H9 (cell line): Measurements from ENCODE around the gene ATP8A2. TPM values are rescaled to one million over a fixed set of nuclear protein-coding genes. Genes with fewer than 3 reads are reported as not detected.

Source experiments
- DNase-seq: peaks from one replicate; pipeline ENCODE4 v3.0.0-alpha.2; 2017
- H2AFZ ChIP-seq: one replicate; pipeline ENCODE4 v1.6.1; 2013; ENCODE audit warnings: mild to moderate bottlenecking, low read length, control low read depth, moderate library complexity
- H2AK5ac ChIP-seq: 2 replicates; pipeline ENCODE4 v1.6.1; 2013; ENCODE audit warnings: low read length, control low read depth, mixed read lengths; ENCODE audit not compliant: insufficient read length
- H2BK120ac ChIP-seq: one replicate; pipeline ENCODE4 v1.6.1; 2013; ENCODE audit warnings: low read depth, mild to moderate bottlenecking, low read length, control low read depth, inconsistent platforms; ENCODE audit not compliant: poor library complexity, severe bottlenecking
- H2BK12ac ChIP-seq: 2 replicates; pipeline ENCODE4 v1.6.1; 2013; ENCODE audit warnings: low read length, control low read depth, mixed read lengths, low read depth; ENCODE audit not compliant: insufficient read length
- H2BK15ac ChIP-seq: 2 replicates; pipeline ENCODE4 v1.6.1; 2013; ENCODE audit warnings: low read depth, low read length, control low read depth
- H2BK20ac ChIP-seq: one replicate; pipeline ENCODE4 v1.6.1; 2013; ENCODE audit warnings: low read depth, mild to moderate bottlenecking, low read length, control low read depth, inconsistent platforms; ENCODE audit not compliant: poor library complexity, severe bottlenecking
- H2BK5ac ChIP-seq: 2 replicates; pipeline ENCODE4 v1.6.1; 2013; ENCODE audit warnings: low read length, control low read depth, mixed read lengths; ENCODE audit not compliant: insufficient read length
- H3K14ac ChIP-seq: 2 replicates; pipeline ENCODE4 v1.6.1; 2013; ENCODE audit warnings: low read length, control low read depth; ENCODE audit not compliant: insufficient read depth
- H3K18ac ChIP-seq: 2 replicates; pipeline ENCODE4 v1.6.1; 2013; ENCODE audit warnings: low read depth, mild to moderate bottlenecking, mixed read lengths, low read length, control low read depth; ENCODE audit not compliant: insufficient read length
- H3K23ac ChIP-seq: 2 replicates; pipeline ENCODE4 v1.6.1; 2013; ENCODE audit warnings: low read length, control low read depth, mixed read lengths, low read depth; ENCODE audit not compliant: insufficient read length
- H3K23me2 ChIP-seq: 2 replicates; pipeline ENCODE4 v1.6.1; 2013; ENCODE audit warnings: low read depth, mild to moderate bottlenecking, mixed read lengths, low read length, control low read depth; ENCODE audit not compliant: insufficient read length, poor library complexity, severe bottlenecking
- H3K27ac ChIP-seq: 2 replicates; pipeline ENCODE4 v1.5.1; 2013; ENCODE audit warnings: low read length, control low read depth, mixed read lengths, low read depth; ENCODE audit not compliant: insufficient read length
- H3K27me3 ChIP-seq: 2 replicates; pipeline ENCODE4 v1.6.1; 2013; ENCODE audit warnings: low read length, control low read depth, inconsistent platforms; ENCODE audit not compliant: insufficient read depth
- H3K4ac ChIP-seq: 2 replicates; pipeline ENCODE4 v1.6.1; 2013; ENCODE audit warnings: low read depth, mild to moderate bottlenecking, control low read depth, inconsistent platforms, low read length, moderate library complexity
- H3K4me1 ChIP-seq: 2 replicates; pipeline ENCODE4 v1.6.1; 2013; ENCODE audit warnings: low read length, control low read depth, inconsistent platforms; ENCODE audit not compliant: insufficient read depth
- H3K4me2 ChIP-seq: 2 replicates; pipeline ENCODE4 v1.6.1; 2013; ENCODE audit warnings: low read length, control low read depth, mixed read lengths; ENCODE audit not compliant: insufficient read length, insufficient read depth
- H3K56ac ChIP-seq: 2 replicates; pipeline ENCODE4 v1.6.1; 2013; ENCODE audit warnings: low read depth, mild to moderate bottlenecking, mixed read lengths, low read length, control low read depth; ENCODE audit not compliant: insufficient read length
- H3K79me1 ChIP-seq: 2 replicates; pipeline ENCODE4 v1.6.1; 2013; ENCODE audit warnings: low read depth, mild to moderate bottlenecking, moderate library complexity, low read length, control low read depth, inconsistent platforms; ENCODE audit not compliant: insufficient read depth, poor library complexity, severe bottlenecking
- H3K79me2 ChIP-seq: 2 replicates; pipeline ENCODE4 v1.6.1; 2013; ENCODE audit warnings: low read length, control low read depth, inconsistent platforms; ENCODE audit not compliant: insufficient read depth
- H3K9ac ChIP-seq: 2 replicates; pipeline ENCODE4 v1.6.1; 2013; ENCODE audit warnings: low read length, control low read depth, mixed read lengths; ENCODE audit not compliant: insufficient read length; ENCODE audit errors: extremely low read depth
- H3K9me3 ChIP-seq: one replicate; pipeline ENCODE4 v1.6.1; 2013; ENCODE audit warnings: low read depth, low read length, inconsistent platforms; ENCODE audit not compliant: control insufficient read depth
- H3T11ph ChIP-seq: one replicate; pipeline ENCODE4 v1.6.1; 2013; ENCODE audit warnings: mild to moderate bottlenecking, low read length, control low read depth, inconsistent platforms
- H4K20me1 ChIP-seq: one replicate; pipeline ENCODE4 v1.6.1; 2013; ENCODE audit not compliant: control insufficient read depth, insufficient read length, insufficient read depth
- H4K5ac ChIP-seq: 2 replicates; pipeline ENCODE4 v1.6.1; 2013; ENCODE audit warnings: low read depth, mild to moderate bottlenecking, mixed read lengths, low read length, control low read depth; ENCODE audit not compliant: insufficient read length
- H4K8ac ChIP-seq: replicated peaks from 2 replicates; pipeline ENCODE4 v1.6.1; 2013; ENCODE audit warnings: low read length, control low read depth, mixed read lengths, low read depth; ENCODE audit not compliant: insufficient read length
- H4K91ac ChIP-seq: 2 replicates; pipeline ENCODE4 v1.6.1; 2013; ENCODE audit warnings: low read depth, mild to moderate bottlenecking, moderate library complexity, mixed read lengths, low read length, control low read depth; ENCODE audit not compliant: insufficient read length
- H3K27ac Mint-ChIP-seq, 3 experiments: 2 replicates in 2 of 3; 3 replicates in 1 of 3; pipeline ENCODE4 v1.8.0; 2020 to 2021; ENCODE audit warnings: mixed read lengths in 3 of 3, mild to moderate bottlenecking in 1 of 3, moderate library complexity in 1 of 3
- H3K27me3 Mint-ChIP-seq: 2 replicates; pipeline ENCODE4 v1.8.0; 2021; ENCODE audit warnings: low read depth, mild to moderate bottlenecking, moderate library complexity, mixed read lengths
- H3K36me3 Mint-ChIP-seq, 3 experiments: 2 replicates in 2 of 3; 3 replicates in 1 of 3; pipeline ENCODE4 v1.8.0; 2020 to 2021; ENCODE audit warnings: low read depth in 3 of 3, mixed read lengths in 3 of 3; ENCODE audit not compliant: insufficient read depth in 1 of 3
- H3K4me1 Mint-ChIP-seq, 2 experiments: 2 replicates each; pipeline ENCODE4 v1.8.0; 2020; ENCODE audit warnings: mixed read lengths in 2 of 2
- H3K4me3 Mint-ChIP-seq, 2 experiments: 2 replicates in 1 of 2; 3 replicates in 1 of 2; pipeline ENCODE4 v1.8.0; 2020 to 2021; ENCODE audit warnings: mild to moderate bottlenecking in 2 of 2, mixed read lengths in 2 of 2, moderate library complexity in 1 of 2
- H3K9me3 Mint-ChIP-seq, 2 experiments: 2 replicates in 1 of 2; 3 replicates in 1 of 2; pipeline ENCODE4 v1.8.0; 2020; ENCODE audit warnings: mild to moderate bottlenecking in 2 of 2, mixed read lengths in 2 of 2, moderate library complexity in 1 of 2
- WGBS: extraction: QIAGEN DNeasy Blood & Tissue Kit; methylation state at CpG from one replicate; pipeline ENCODE4 v1.1.7; 2013; ENCODE audit warnings: missing lambda C conversion rate, low lambda C conversion rate, mixed read lengths; ENCODE audit not compliant: insufficient read length; ENCODE audit errors: extremely low coverage; 5-methylcytosine and 5-hydroxymethylcytosine counted together
- total RNA-seq: library from RNA; stranded (reverse); gene quantifications from 2 replicates; pipeline ENCODE4 v1.2.1, GENCODE V29; 2021
- TF ChIP-seq, protein P1 (sequence below): fragments of 200-600 bp; sonication (generic); conservative IDR thresholded peaks from 3 replicates; pipeline ENCODE4 v1.8.0; 2021; ENCODE audit warnings: antibody characterized with exemption, mild to moderate bottlenecking

Gene ATP8A2
- total RNA-seq, 1 experiment from 2014 or later: 18.2 TPM

DNA sequence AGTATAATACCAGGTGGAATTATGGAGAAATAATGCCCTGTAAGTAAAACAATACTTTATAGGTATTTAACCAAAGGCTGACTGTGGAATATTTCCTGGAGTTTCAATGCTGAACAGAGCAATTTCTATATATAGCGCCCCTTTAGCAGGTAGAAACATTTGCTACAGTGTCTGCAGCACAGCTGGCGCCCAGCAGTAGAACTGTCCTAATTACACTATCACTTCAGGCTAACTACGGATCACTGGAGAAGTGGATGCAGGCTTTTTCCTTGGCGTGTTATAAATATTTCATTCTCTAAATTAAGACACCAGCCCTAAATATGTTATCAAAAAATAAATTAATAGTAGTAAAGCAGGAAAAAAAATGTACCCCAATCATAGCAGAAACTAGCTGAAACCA lies 677.0 kb downstream of the ATP8A2 start:
- peaks cover 6% of the 10 kb centered on the region; the same call in 1 of the 2 replicates for H3K27me3 ChIP-seq
- H2BK20ac ChIP-seq: no peak overlapping the region
- H3K79me1 ChIP-seq: no peaks in the 10 kb centered on the region
- H3K9me3 ChIP-seq: no peaks in the 10 kb centered on the region
- H3K79me2 ChIP-seq: no peaks in the 10 kb centered on the region
- Mint-ChIP-seq H3K27ac (no peak overlapping the region), H3K9me3 (no peaks in the 10 kb centered on the region; a peak in 2 of 5 replicates), H3K4me3 (peak overlapping the region; percentile 60 to 90), H3K4me1 (peaks cover 16 to 22% of the 10 kb centered on the region in 2 experiments), H3K36me3 (peaks cover 7 to 39% (median 24%) of the 10 kb centered on the region in 3 experiments), H3K27me3 (peaks cover 60% of the 10 kb centered on the region)
- no peak for DNase-seq
- H4K5ac ChIP-seq: no peak overlapping the region
- H3K9ac ChIP-seq: no peak overlapping the region
- H2BK15ac ChIP-seq: no peak overlapping the region
- no peak overlapping the region for H3K4me2 ChIP-seq
- H3K27ac ChIP-seq: no peak overlapping the region
- H3K23me2 ChIP-seq: peaks cover 20% of the 10 kb centered on the region
- no peak overlapping the region for H3K14ac ChIP-seq
- H3T11ph ChIP-seq: no peak overlapping the region
- no peak overlapping the region for H2BK120ac ChIP-seq
- H4K20me1 ChIP-seq: no peaks in the 10 kb centered on the region
- no peak overlapping the region for H2AK5ac ChIP-seq
- TF ChIP-seq, protein P1, sequence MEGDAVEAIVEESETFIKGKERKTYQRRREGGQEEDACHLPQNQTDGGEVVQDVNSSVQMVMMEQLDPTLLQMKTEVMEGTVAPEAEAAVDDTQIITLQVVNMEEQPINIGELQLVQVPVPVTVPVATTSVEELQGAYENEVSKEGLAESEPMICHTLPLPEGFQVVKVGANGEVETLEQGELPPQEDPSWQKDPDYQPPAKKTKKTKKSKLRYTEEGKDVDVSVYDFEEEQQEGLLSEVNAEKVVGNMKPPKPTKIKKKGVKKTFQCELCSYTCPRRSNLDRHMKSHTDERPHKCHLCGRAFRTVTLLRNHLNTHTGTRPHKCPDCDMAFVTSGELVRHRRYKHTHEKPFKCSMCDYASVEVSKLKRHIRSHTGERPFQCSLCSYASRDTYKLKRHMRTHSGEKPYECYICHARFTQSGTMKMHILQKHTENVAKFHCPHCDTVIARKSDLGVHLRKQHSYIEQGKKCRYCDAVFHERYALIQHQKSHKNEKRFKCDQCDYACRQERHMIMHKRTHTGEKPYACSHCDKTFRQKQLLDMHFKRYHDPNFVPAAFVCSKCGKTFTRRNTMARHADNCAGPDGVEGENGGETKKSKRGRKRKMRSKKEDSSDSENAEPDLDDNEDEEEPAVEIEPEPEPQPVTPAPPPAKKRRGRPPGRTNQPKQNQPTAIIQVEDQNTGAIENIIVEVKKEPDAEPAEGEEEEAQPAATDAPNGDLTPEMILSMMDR: no peak
- no peak overlapping the region for H2BK5ac ChIP-seq
- peaks cover 4% of the 10 kb centered on the region; the same call in 1 of the 2 replicates for H3K4me1 ChIP-seq
- no peak overlapping the region for H3K4ac ChIP-seq
- H4K8ac ChIP-seq: no peak overlapping the region
- H3K18ac ChIP-seq: no peak overlapping the region
- no peak overlapping the region for H4K91ac ChIP-seq
- no peak overlapping the region for H2AFZ ChIP-seq
- H2BK12ac ChIP-seq: no peak overlapping the region
- WGBS: no CpG with 5 or more reads among the region's 4 CpGs
- no peak overlapping the region for H3K23ac ChIP-seq
- no peak overlapping the region for H3K56ac ChIP-seq
